Smooth muscle cell (in vitro differentiated cells): ENCODE results near the gene CYP4F12. TPM values are rescaled to one million over a fixed set of nuclear protein-coding genes. Genes with fewer than 3 reads are reported as not detected.

Experiments used
- DNase-seq: peaks from one replicate; lab custom pipeline; 2025; ENCODE audit not compliant: unreplicated experiment; lab: John Stamatoyannopoulos, UW
- H2AFZ ChIP-seq: fragments of 200-600 bp; sonication (generic); 2 replicates; pipeline ENCODE4 v1.6.0; 2016; ENCODE audit warnings: antibody characterized with exemption, low read depth, mild to moderate bottlenecking
- H3F3A ChIP-seq: fragments of 200-600 bp; sonication (generic); 2 replicates; pipeline ENCODE4 v1.6.0; 2017; ENCODE audit warnings: antibody characterized with exemption, low read depth
- H3K27ac ChIP-seq: fragments of 200-600 bp; sonication (generic); 2 replicates; pipeline ENCODE4 v1.5.1; 2016; ENCODE audit warnings: low read depth, mild to moderate bottlenecking
- H3K27me3 ChIP-seq: fragments of 200-600 bp; sonication (generic); 2 replicates; pipeline ENCODE4 v1.6.1; 2016; ENCODE audit warnings: low read depth, mild to moderate bottlenecking
- H3K36me3 ChIP-seq: fragments of 200-600 bp; sonication (generic); 2 replicates; pipeline ENCODE4 v1.5.1; 2016; ENCODE audit warnings: low read depth
- H3K4me1 ChIP-seq: fragments of 200-600 bp; sonication (generic); 2 replicates; pipeline ENCODE4 v1.5.1; 2016; ENCODE audit warnings: low read depth
- H3K4me2 ChIP-seq: fragments of 200-600 bp; sonication (generic); 2 replicates; pipeline ENCODE4 v1.6.0; 2016; ENCODE audit warnings: mild to moderate bottlenecking
- H3K4me3 ChIP-seq: fragments of 200-600 bp; sonication (generic); 2 replicates; pipeline ENCODE4 v1.5.1; 2016; ENCODE audit warnings: mild to moderate bottlenecking
- H3K79me2 ChIP-seq: fragments of 200-600 bp; sonication (generic); 2 replicates; pipeline ENCODE4 v1.6.0; 2016; ENCODE audit warnings: low read depth, mild to moderate bottlenecking
- H3K9ac ChIP-seq: fragments of 200-600 bp; sonication (generic); 2 replicates; pipeline ENCODE4 v1.6.0; 2016; ENCODE audit warnings: low read depth
- H3K9me3 ChIP-seq: fragments of 200-600 bp; sonication (generic); replicated peaks from 2 replicates; pipeline ENCODE4 v1.5.1; 2016; ENCODE audit warnings: low read depth
- H4K20me1 ChIP-seq: fragments of 200-600 bp; sonication (generic); 2 replicates; pipeline ENCODE4 v1.6.0; 2016; ENCODE audit warnings: low read depth
- CTCF ChIP-seq: fragments of 200-600 bp; sonication (generic); IDR thresholded peaks from 2 replicates; pipeline ENCODE4 v1.5.1; 2017; ENCODE audit warnings: borderline replicate concordance, mild to moderate bottlenecking, antibody characterized with exemption; ENCODE audit not compliant: insufficient read depth, poor library complexity, severe bottlenecking
- WGBS: methylation state at CpG from one replicate; pipeline ENCODE4 v1.1.7; 2016; ENCODE audit warnings: low lambda C conversion rate; 5-methylcytosine and 5-hydroxymethylcytosine counted together
- polyA plus RNA-seq: library from polyadenylated mRNA; unstranded; fragments of >200 nt; fragmentation: Nextera tagmentation; extraction: Ambion mirVana; gene quantifications from 2 replicates; pipeline ENCODE4 v1.2.1, GENCODE V29; 2016
- total RNA-seq: library from RNA; depleted of rRNA; stranded (reverse); fragments of >200 nt; gene quantifications from 2 replicates; pipeline ENCODE4 v1.2.3, GENCODE V29; 2014

The CYP4F12 gene
- total and polyA plus RNA-seq, 2 experiments from 2014 or later = not detected

- no peak within 1 kb of the TSS for H3K4me3 ChIP-seq
- H3K27ac ChIP-seq = no peak within 1 kb of the TSS
- no peaks in the 10 kb centered on the region for H4K20me1 ChIP-seq
- H3K9me3 ChIP-seq = no peaks in the 10 kb centered on the region
- TF ChIP-seq CTCF = no peak
- H3K4me1 ChIP-seq = no peaks in the 10 kb centered on the region
- no peaks in the 10 kb centered on the region for H3K36me3 ChIP-seq
- 76% methylated on average over 6 of the region's 6 CpGs for WGBS
- H3K9ac ChIP-seq = no peak within 1 kb of the TSS
- H3K79me2 ChIP-seq = no peaks in the 10 kb centered on the region
- no peak within 1 kb of the TSS for H3K4me2 ChIP-seq
- no peak within 1 kb of the TSS for H2AFZ ChIP-seq
- H3K27me3 ChIP-seq = no peaks in the 10 kb centered on the region
- H3F3A ChIP-seq = no peaks in the 10 kb centered on the region
- no peak for DNase-seq
These were observed 32.5 kb upstream of the CYP4F12 start, which contains the start of gene CYP4F3 for GRCh38 chr19:15640294-15640903. Gene CYP4F3 (plus strand): TSS chr19:15640897. CDS start chr19:15641416, 519 bp downstream.

- H3K9ac ChIP-seq = no peak overlapping the region
- H3F3A ChIP-seq = no peaks in the 10 kb centered on the region
- no peak for TF ChIP-seq CTCF
- no peaks in the 10 kb centered on the region for H3K4me1 ChIP-seq
- H3K79me2 ChIP-seq = no peaks in the 10 kb centered on the region
- H4K20me1 ChIP-seq = no peaks in the 10 kb centered on the region
- DNase-seq = no peak
- no peak overlapping the region for H2AFZ ChIP-seq
- WGBS = 67% methylated on average over 12 of the region's 12 CpGs
- no peaks in the 10 kb centered on the region for H3K9me3 ChIP-seq
- no peaks in the 10 kb centered on the region for H3K27me3 ChIP-seq
- no peak overlapping the region for H3K27ac ChIP-seq
- H3K4me3 ChIP-seq = no peak overlapping the region
- H3K4me2 ChIP-seq = no peak overlapping the region
- H3K36me3 ChIP-seq = no peaks in the 10 kb centered on the region
These were observed 31.8 kb upstream of the CYP4F12 start for GRCh38 chr19:15640904-15641597.

- no peak for DNase-seq
These were observed 30.9 kb upstream of the CYP4F12 start for GRCh38 chr19:15641901-15642491.

More at GRCh38 chr19:15641901-15642491, 30.9 kb upstream of the CYP4F12 start:
- no peaks in the 10 kb centered on the region for H3K79me2 ChIP-seq
- no peaks in the 10 kb centered on the region for H4K20me1 ChIP-seq
- TF ChIP-seq CTCF = no peak
- H3K4me1 ChIP-seq = no peaks in the 10 kb centered on the region
- 82% methylated on average over 5 of the region's 5 CpGs for WGBS
- no peak overlapping the region for H3K4me3 ChIP-seq
- no peaks in the 10 kb centered on the region for H3F3A ChIP-seq
- H3K36me3 ChIP-seq = no peaks in the 10 kb centered on the region
- H3K9ac ChIP-seq = no peak overlapping the region
- no peak overlapping the region for H3K27ac ChIP-seq
- H3K4me2 ChIP-seq = no peak overlapping the region
- no peaks in the 10 kb centered on the region for H3K9me3 ChIP-seq
- H2AFZ ChIP-seq = no peak overlapping the region
- H3K27me3 ChIP-seq = no peaks in the 10 kb centered on the region
